OCI-LY1 (cell line): Measurements from ENCODE around the gene MVB12B.

Source experiments
- H2AFZ ChIP-seq: fragments of 200-600 bp; sonication (generic), shearing (Covaris generic); 2 replicates; pipeline ENCODE4 v1.6.0; 2014; ENCODE audit warnings: antibody characterized with exemption, mild to moderate bottlenecking, low read length
- H3F3A ChIP-seq: fragments of 200-600 bp; sonication (generic), shearing (Covaris generic); 2 replicates; pipeline ENCODE4 v1.6.0; 2014; ENCODE audit warnings: mild to moderate bottlenecking, antibody characterized with exemption, low read length, moderate library complexity; ENCODE audit not compliant: insufficient read depth
- H3K27ac ChIP-seq: fragments of 200-600 bp; sonication (generic); 2 replicates; pipeline ENCODE4 v1.5.1; 2014; ENCODE audit warnings: low read length, mixed run types, mild to moderate bottlenecking, low read depth; ENCODE audit not compliant: poor library complexity, severe bottlenecking
- H3K27me3 ChIP-seq: fragments of 200-600 bp; sonication (generic); 2 replicates; pipeline ENCODE4 v1.6.0; 2014; ENCODE audit warnings: antibody characterized with exemption, mild to moderate bottlenecking, low read length, moderate library complexity; ENCODE audit not compliant: insufficient read depth
- H3K36me3 ChIP-seq: fragments of 200-600 bp; sonication (generic); 2 replicates; pipeline ENCODE4 v1.6.1; 2014; ENCODE audit warnings: mild to moderate bottlenecking, antibody characterized with exemption, low read length, moderate library complexity, mixed read lengths; ENCODE audit not compliant: insufficient read depth
- H3K4me1 ChIP-seq: fragments of 200-600 bp; sonication (generic); 2 replicates; pipeline ENCODE4 v1.5.1; 2014; ENCODE audit warnings: mild to moderate bottlenecking, low read length, moderate library complexity; ENCODE audit not compliant: insufficient read depth, severe bottlenecking
- H3K4me2 ChIP-seq: fragments of 200-600 bp; sonication (generic), shearing (Covaris generic); 2 replicates; pipeline ENCODE4 v1.6.1; 2014; ENCODE audit warnings: low read length
- H3K4me3 ChIP-seq: fragments of 200-600 bp; sonication (generic); 2 replicates; pipeline ENCODE4 v1.5.1; 2014; ENCODE audit warnings: low read length, low read depth, mild to moderate bottlenecking, mixed read lengths; ENCODE audit not compliant: poor library complexity, severe bottlenecking
- H3K79me2 ChIP-seq: fragments of 200-600 bp; shearing (Covaris generic); 2 replicates; pipeline ENCODE4 v1.6.1; 2016; ENCODE audit warnings: mixed run types, low read length, mixed read lengths; ENCODE audit not compliant: insufficient read depth
- H3K9ac ChIP-seq: fragments of 200-600 bp; sonication (generic), shearing (Covaris generic); 2 replicates; pipeline ENCODE4 v1.6.1; 2014; ENCODE audit warnings: mild to moderate bottlenecking, low read length, mixed read lengths
- H3K9me2 ChIP-seq: fragments of 200-600 bp; sonication (generic), shearing (Covaris generic); 2 replicates; pipeline ENCODE4 v1.6.1; 2014; ENCODE audit warnings: low read depth, mild to moderate bottlenecking, low read length, mixed read lengths
- H3K9me3 ChIP-seq: fragments of 200-600 bp; shearing (Covaris generic); 2 replicates; pipeline ENCODE4 v1.6.1; 2014; ENCODE audit warnings: low read length, mixed read lengths
- H4K20me1 ChIP-seq: fragments of 200-600 bp; sonication (generic), shearing (Covaris generic); 2 replicates; pipeline ENCODE4 v1.6.0; 2016; ENCODE audit warnings: mild to moderate bottlenecking, low read length; ENCODE audit not compliant: insufficient read depth
- CTCF ChIP-seq: fragments of 200-600 bp; sonication (generic), shearing (Covaris generic); IDR thresholded peaks from 2 replicates; pipeline ENCODE4 v1.5.1; 2017; ENCODE audit warnings: mild to moderate bottlenecking, antibody characterized with exemption, low read length, moderate library complexity, mixed read lengths
- EZH2 ChIP-seq: fragments of 200-600 bp; sonication (generic), shearing (Covaris generic); IDR thresholded peaks from 2 replicates; pipeline ENCODE4 v1.8.0; 2017; ENCODE audit warnings: borderline replicate concordance, mixed run types, mild to moderate bottlenecking, antibody characterized with exemption, low read length, moderate library complexity, mixed read lengths

Gene MVB12B

DNA sequence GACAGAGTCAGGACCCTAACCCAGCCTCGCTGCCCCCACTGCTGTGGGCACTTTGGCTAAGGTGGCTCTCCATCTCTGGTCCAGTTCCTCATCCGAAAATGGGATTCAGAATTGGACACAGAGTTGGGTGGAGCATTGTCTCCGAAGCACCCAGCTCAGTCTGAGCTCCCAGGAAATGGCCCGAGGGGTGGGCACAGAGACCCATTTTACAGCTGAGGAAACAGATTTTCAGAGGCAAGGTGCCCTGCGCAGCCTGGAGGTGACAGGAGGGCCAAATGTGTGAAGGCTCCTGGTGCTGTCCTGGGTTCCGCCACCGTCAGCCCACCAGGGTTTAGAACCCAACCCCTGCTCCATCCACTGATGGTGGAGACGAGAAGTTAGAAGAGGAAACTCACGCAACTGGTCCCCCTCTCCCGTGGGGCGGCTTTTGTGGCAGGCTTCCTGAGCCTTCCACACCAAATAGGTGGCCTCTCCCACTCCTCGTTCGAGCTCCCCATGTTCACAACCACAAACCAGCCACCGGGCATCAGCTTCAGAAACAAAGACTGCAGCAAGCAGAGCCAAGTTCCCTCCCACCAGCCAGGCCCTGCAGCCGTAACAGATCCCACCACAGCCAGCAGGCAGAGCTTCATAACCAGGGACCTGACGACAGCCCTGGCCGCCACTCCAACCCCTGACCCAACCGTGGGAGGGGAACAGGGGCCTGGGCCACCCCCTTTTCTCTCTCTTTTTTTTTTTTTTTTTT, 196.2 kb downstream of the MVB12B start:
- H3K4me3 ChIP-seq: no peak overlapping the region
- H3K79me2 ChIP-seq: no peaks in the 10 kb centered on the region
- no peaks in the 10 kb centered on the region for H3K4me1 ChIP-seq
- H3K36me3 ChIP-seq: no peaks in the 10 kb centered on the region
- no peak for TF ChIP-seq EZH2
- no peak for TF ChIP-seq CTCF
- no peak overlapping the region for H2AFZ ChIP-seq
- no peak overlapping the region for H3K4me2 ChIP-seq
- no peaks in the 10 kb centered on the region for H3F3A ChIP-seq
- no peak overlapping the region for H3K9ac ChIP-seq
- no peaks in the 10 kb centered on the region for H4K20me1 ChIP-seq
- peaks cover 8% of the 10 kb centered on the region; the same call in 1 of the 2 replicates for H3K27me3 ChIP-seq
- no peaks in the 10 kb centered on the region for H3K9me2 ChIP-seq
- H3K9me3 ChIP-seq: no peaks in the 10 kb centered on the region
- no peak overlapping the region for H3K27ac ChIP-seq

- Histone ChIP-seq H3K4me2 (no peak overlapping the region), H2AFZ (no peak overlapping the region)
These were observed 197.0 kb downstream of the MVB12B start for GRCh38 chr9:126523611-126524111.

DNA sequence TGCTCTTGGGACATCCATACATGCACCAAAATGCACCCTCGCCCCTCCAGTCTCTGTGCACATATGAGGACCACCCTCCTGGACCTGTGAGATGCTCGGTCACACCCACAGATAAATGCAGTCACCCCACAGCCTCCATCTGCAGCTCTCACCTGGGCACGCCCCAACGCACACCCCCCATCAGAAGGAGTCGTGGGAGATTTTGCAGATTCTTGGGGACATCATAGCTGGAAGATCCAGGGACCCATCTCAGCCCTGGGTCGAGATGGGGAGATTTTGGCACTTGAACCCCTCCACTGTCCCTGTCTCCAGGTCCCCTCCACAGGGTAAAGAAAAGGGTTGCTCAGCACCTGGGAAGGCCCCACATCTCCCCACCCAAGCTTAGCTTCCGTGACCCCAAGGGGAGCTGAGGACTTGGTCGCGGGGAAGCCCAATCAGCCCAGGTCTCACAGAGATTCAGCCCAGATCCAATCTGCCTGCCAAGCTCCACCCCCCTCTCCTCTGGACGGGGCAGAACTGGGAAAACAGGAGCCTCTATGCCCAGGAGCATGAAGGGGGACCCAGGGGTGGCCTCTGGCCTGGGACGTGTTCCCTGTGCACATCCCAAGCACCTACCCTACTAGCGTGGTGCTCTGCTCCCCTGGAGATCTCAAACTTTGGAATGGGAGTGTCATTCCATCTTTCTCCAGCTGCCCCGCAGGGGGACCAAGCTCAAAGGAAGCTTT, 197.9 kb downstream of the MVB12B start:
- Histone ChIP-seq H4K20me1 (no peaks in the 10 kb centered on the region), H3K4me3 (no peak overlapping the region), H3K79me2 (no peaks in the 10 kb centered on the region), H3F3A (no peaks in the 10 kb centered on the region), H3K27ac (no peak overlapping the region), H3K27me3 (peaks cover 4% of the 10 kb centered on the region; the same call in 1 of the 2 replicates), H3K4me1 (no peaks in the 10 kb centered on the region), H3K9me3 (no peaks in the 10 kb centered on the region), H2AFZ (no peak overlapping the region), H3K4me2 (no peak overlapping the region), H3K9me2 (no peaks in the 10 kb centered on the region), H3K36me3 (no peaks in the 10 kb centered on the region), H3K9ac (no peak overlapping the region)
- no peak for TF ChIP-seq CTCF
- no peak for TF ChIP-seq EZH2

More at GRCh38 chr9:126523611-126524111, 197.0 kb downstream of the MVB12B start:
- H4K20me1 ChIP-seq: no peaks in the 10 kb centered on the region
- peaks cover 4% of the 10 kb centered on the region; the same call in 1 of the 2 replicates for H3K27me3 ChIP-seq
- no peaks in the 10 kb centered on the region for H3K4me1 ChIP-seq
- H3K27ac ChIP-seq: no peak overlapping the region
- no peaks in the 10 kb centered on the region for H3F3A ChIP-seq
- no peak overlapping the region for H3K9ac ChIP-seq
- H3K4me3 ChIP-seq: no peak overlapping the region
- H3K36me3 ChIP-seq: no peaks in the 10 kb centered on the region
- H3K9me2 ChIP-seq: no peaks in the 10 kb centered on the region
- TF ChIP-seq CTCF: no peak
- no peak for TF ChIP-seq EZH2
- H3K9me3 ChIP-seq: no peaks in the 10 kb centered on the region
- no peaks in the 10 kb centered on the region for H3K79me2 ChIP-seq
